Hepatocyte (in vitro differentiated cells): ENCODE measurements around the gene REXO5. TPM values are rescaled to one million over a fixed set of nuclear protein-coding genes. Genes with fewer than 3 reads are reported as not detected.

ENCODE experiments used
- DNase-seq: peaks from one replicate; pipeline ENCODE4 v3.0.0-alpha.2; 2016; ENCODE audit warnings: low spot score
- H2AFZ ChIP-seq: fragments of 200-600 bp; sonication (generic); 2 replicates; pipeline ENCODE4 v1.6.0; 2016; ENCODE audit warnings: antibody characterized with exemption, mild to moderate bottlenecking
- H3K27ac ChIP-seq: fragments of 200-600 bp; sonication (generic); 2 replicates; pipeline ENCODE4 v1.5.1; 2016; ENCODE audit warnings: mild to moderate bottlenecking
- H3K27me3 ChIP-seq: fragments of 200-600 bp; sonication (generic); 2 replicates; pipeline ENCODE4 v1.6.1; 2016
- H3K36me3 ChIP-seq: fragments of 200-600 bp; sonication (generic); replicated peaks from 2 replicates; pipeline ENCODE4 v1.5.1; 2016; ENCODE audit warnings: low read depth; ENCODE audit not compliant: insufficient read depth
- H3K4me1 ChIP-seq: fragments of 200-600 bp; sonication (generic); 2 replicates; pipeline ENCODE4 v1.5.1; 2016; ENCODE audit warnings: mild to moderate bottlenecking, moderate library complexity; ENCODE audit not compliant: insufficient read depth
- H3K4me2 ChIP-seq: fragments of 200-600 bp; sonication (generic); 2 replicates; pipeline ENCODE4 v1.6.0; 2016
- H3K4me3 ChIP-seq: fragments of 200-600 bp; sonication (generic); 2 replicates; pipeline ENCODE4 v1.5.1; 2016; ENCODE audit warnings: mild to moderate bottlenecking
- H3K79me2 ChIP-seq: fragments of 200-600 bp; sonication (generic); 2 replicates; pipeline ENCODE4 v1.6.0; 2017; ENCODE audit warnings: mild to moderate bottlenecking
- H3K9me2 ChIP-seq: fragments of 200-600 bp; sonication (generic); replicated peaks from 2 replicates; pipeline ENCODE4 v1.6.0; 2017; ENCODE audit warnings: mild to moderate bottlenecking; ENCODE audit not compliant: insufficient read depth
- H3K9me3 ChIP-seq: fragments of 200-600 bp; sonication (generic); 2 replicates; pipeline ENCODE4 v1.5.1; 2016; ENCODE audit warnings: low read depth, mild to moderate bottlenecking
- H4K20me1 ChIP-seq: fragments of 200-600 bp; sonication (generic); 2 replicates; pipeline ENCODE4 v1.6.0; 2016; ENCODE audit warnings: mild to moderate bottlenecking; ENCODE audit not compliant: insufficient read depth, poor library complexity, severe bottlenecking
- EZH2 ChIP-seq: fragments of 200-600 bp; sonication (generic); IDR thresholded peaks from 2 replicates; pipeline ENCODE4 v1.6.1; 2016; ENCODE audit warnings: antibody characterized with exemption, mild to moderate bottlenecking, borderline replicate concordance
- EZH2phosphoT487 ChIP-seq: fragments of 200-600 bp; sonication (generic); IDR thresholded peaks from one replicate; pipeline ENCODE4 v1.6.1; 2018; ENCODE audit warnings: antibody characterized with exemption, mild to moderate bottlenecking, low read depth, moderate library complexity; ENCODE audit not compliant: unreplicated experiment, severe bottlenecking
- WGBS: methylation state at CpG from one replicate; pipeline ENCODE4 v1.1.6; 2016; ENCODE audit warnings: low lambda C conversion rate; ENCODE audit errors: missing lambda C conversion rate; 5-methylcytosine and 5-hydroxymethylcytosine counted together
- polyA plus RNA-seq: library from polyadenylated mRNA; unstranded; fragments of >200 nt; fragmentation: Nextera tagmentation; extraction: Ambion mirVana; gene quantifications from 2 replicates; pipeline ENCODE4 v1.2.1, GENCODE V29; 2016
- total RNA-seq: library from RNA; depleted of rRNA; stranded (reverse); fragments of >200 nt; gene quantifications from 2 replicates; pipeline ENCODE4 v1.2.3, GENCODE V29; 2014
- TF ChIP-seq, protein P1 (sequence below): fragments of 200-600 bp; sonication (generic); IDR thresholded peaks from 2 replicates; pipeline ENCODE4 v1.5.1; 2016; ENCODE audit warnings: antibody characterized with exemption, mild to moderate bottlenecking; ENCODE audit not compliant: poor library complexity

Gene REXO5
- total and polyA plus RNA-seq, 2 experiments from 2014 or later = 3.5 to 3.6 TPM

DNA sequence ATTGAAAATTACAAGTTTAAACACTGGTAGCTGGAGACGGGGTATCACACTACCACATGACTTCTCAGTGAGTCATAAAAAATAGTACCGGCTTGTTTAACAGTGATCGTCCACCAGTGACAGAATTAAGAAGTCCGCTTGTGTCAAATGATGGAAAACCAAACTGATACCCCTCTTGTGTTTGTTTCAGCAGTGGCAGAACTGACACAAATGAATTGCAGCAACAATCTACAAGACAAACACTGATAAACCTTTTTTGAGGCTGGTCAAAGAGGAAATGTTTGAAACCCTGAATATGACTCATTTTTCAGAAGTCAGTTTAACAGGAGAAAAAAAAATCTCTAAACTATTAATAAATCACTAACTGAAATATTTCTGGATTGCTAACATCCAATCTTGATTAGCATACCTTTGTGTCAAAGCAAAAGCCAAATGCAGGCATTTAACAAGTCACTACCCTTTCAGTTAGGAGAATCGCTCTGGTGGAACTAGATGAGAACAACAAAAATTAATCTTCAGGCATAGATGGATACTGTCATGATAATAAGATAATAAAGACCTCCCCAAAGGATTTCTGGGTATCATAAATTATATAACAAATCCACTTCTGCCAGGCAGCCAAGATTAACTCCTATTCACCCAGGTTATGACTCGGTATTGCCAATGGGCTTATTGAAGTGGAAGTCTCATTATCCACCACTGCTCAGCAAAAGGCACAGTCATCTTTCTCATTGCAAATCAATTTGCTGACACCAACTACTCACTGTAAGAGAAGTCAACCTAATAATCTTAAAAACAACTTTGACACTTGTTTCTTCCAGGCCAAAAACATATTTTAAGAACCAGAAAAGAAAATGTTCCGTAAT is 73.1 kb downstream of the REXO5 start:
- no peak for DNase-seq
- Histone ChIP-seq H3K4me1 (peaks cover 59% of the 10 kb centered on the region), H3K4me3 (no peak overlapping the region), H3K27me3 (no peaks in the 10 kb centered on the region), H4K20me1 (peaks cover 15% of the 10 kb centered on the region), H2AFZ (no peak overlapping the region), H3K79me2 (peaks cover 84% of the 10 kb centered on the region), H3K36me3 (no peaks in the 10 kb centered on the region), H3K9me3 (no peaks in the 10 kb centered on the region), H3K9me2 (no peaks in the 10 kb centered on the region), H3K27ac (peak overlapping the region; percentile 84), H3K4me2 (peak overlapping the region; percentile 57)
- no peak for TF ChIP-seq EZH2
- TF ChIP-seq, protein P1, sequence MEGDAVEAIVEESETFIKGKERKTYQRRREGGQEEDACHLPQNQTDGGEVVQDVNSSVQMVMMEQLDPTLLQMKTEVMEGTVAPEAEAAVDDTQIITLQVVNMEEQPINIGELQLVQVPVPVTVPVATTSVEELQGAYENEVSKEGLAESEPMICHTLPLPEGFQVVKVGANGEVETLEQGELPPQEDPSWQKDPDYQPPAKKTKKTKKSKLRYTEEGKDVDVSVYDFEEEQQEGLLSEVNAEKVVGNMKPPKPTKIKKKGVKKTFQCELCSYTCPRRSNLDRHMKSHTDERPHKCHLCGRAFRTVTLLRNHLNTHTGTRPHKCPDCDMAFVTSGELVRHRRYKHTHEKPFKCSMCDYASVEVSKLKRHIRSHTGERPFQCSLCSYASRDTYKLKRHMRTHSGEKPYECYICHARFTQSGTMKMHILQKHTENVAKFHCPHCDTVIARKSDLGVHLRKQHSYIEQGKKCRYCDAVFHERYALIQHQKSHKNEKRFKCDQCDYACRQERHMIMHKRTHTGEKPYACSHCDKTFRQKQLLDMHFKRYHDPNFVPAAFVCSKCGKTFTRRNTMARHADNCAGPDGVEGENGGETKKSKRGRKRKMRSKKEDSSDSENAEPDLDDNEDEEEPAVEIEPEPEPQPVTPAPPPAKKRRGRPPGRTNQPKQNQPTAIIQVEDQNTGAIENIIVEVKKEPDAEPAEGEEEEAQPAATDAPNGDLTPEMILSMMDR = no peak
- no peak for TF ChIP-seq EZH2phosphoT487
- 52% methylated on average over 7 of the region's 7 CpGs for WGBS

DNA sequence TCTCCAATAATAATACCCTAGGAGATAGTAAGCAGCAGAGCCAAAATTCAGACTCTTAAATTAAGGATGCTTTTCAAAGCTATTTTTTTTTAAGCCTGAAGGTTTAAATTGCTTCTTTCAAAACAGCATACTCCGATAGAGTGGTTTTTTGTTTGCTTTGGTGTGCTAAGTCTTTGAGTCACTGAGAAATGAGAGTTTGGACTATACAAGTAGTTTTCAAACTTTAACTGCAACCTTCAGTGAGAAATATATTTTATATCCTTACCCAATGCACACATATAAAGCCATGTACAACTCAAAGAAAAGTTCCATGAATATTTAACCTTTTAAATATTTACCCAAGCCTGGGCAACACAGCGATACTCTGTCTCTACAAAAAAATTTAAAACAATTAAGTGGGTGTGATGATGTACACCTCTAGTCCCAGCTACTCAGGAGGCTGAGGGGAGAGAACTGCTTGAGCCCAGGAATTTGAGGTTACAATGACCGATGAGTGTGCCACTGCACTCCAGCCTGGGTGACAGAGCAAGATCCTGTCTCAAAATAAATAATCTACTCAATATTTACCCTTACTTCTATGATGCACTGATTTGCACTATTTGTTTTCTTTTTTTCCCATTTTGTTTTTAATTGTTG is 74.7 kb downstream of the REXO5 start:
- Histone ChIP-seq H3K27ac (peak overlapping the region; percentile 45), H3K4me2 (peak overlapping the region; percentile 12), H4K20me1 (peaks cover 11% of the 10 kb centered on the region), H3K9me3 (no peaks in the 10 kb centered on the region), H3K79me2 (peaks cover 84% of the 10 kb centered on the region), H3K27me3 (no peaks in the 10 kb centered on the region), H3K4me3 (no peak overlapping the region), H3K36me3 (no peaks in the 10 kb centered on the region), H2AFZ (no peak overlapping the region), H3K4me1 (peaks cover 63% of the 10 kb centered on the region), H3K9me2 (no peaks in the 10 kb centered on the region)
- WGBS = 64% methylated on average over 3 of the region's 3 CpGs
- TF ChIP-seq, protein P1 = no peak
- no peak for DNase-seq

DNA sequence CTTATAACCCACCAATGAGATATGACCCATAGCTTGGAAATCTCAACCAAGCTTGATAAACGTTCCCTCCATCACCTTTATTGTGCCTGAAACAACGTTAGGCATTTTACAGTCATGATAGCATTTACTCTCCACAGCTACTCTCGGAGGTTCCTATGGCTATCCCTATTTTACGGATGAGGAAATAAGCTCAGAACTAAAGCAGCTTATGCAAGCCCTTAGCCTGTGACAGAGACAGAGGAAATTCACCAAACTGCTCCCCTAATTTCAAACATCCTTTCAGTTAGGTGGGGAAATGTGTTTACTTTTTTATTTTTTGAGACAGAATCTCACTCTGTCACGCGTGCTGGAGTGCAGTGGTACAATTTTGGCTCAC is 75.2 kb downstream of the REXO5 start:
- H3K4me2 ChIP-seq = peak overlapping the region; percentile 12
- H3K9me2 ChIP-seq = no peaks in the 10 kb centered on the region
- H3K27ac ChIP-seq = peak overlapping the region; percentile 45
- no peaks in the 10 kb centered on the region for H3K36me3 ChIP-seq
- peaks cover 15% of the 10 kb centered on the region for H4K20me1 ChIP-seq
- TF ChIP-seq, protein P1 = no peak
- TF ChIP-seq EZH2phosphoT487 (no peak), EZH2 (no peak)
- 70% methylated on average over 6 of the region's 6 CpGs for WGBS
- H3K4me1 ChIP-seq = peaks cover 68% of the 10 kb centered on the region
- no peak overlapping the region for H3K4me3 ChIP-seq
- peaks cover 84% of the 10 kb centered on the region for H3K79me2 ChIP-seq
- H3K27me3 ChIP-seq = no peaks in the 10 kb centered on the region
- H2AFZ ChIP-seq = no peak overlapping the region
- no peak for DNase-seq
- H3K9me3 ChIP-seq = no peaks in the 10 kb centered on the region
